IMR-90 (cell line): ENCODE measurements around the gene PDXDC1. TPM values are rescaled to one million over a fixed set of nuclear protein-coding genes. Genes with fewer than 3 reads are reported as not detected.
"Not testable (repeated sequence)": the region's sequence is repeated elsewhere in the genome, so short reads cannot be mapped to it uniquely, and the experiment has no call there.

ENCODE experiments used
- ATAC-seq: fragments of 200-7000 bp; cut with Tn5 transposase; 2 replicates; pipeline ENCODE4 v1.9.1; 2020; ENCODE audit warnings: low read depth, mild to moderate bottlenecking, moderate library complexity
- BruUV-seq: library from RNA; stranded (reverse); fragments of 400-500 nt; replicated peaks from 2 replicates; lab custom pipeline; 2021; lab: Mats Ljungman, UMichigan
- CTCF ChIA-PET: fragments of 300-600 bp; formaldehyde crosslinking; extraction: SDS; loops from one replicate; lab custom pipeline; 2021; ENCODE audit warnings: antibody characterized with exemption; lab: Yijun Ruan, JAX
- POLR2A ChIA-PET: fragments of 300-600 bp; sonication (Branson Sonifier 250); formaldehyde crosslinking; loops from one replicate; lab custom pipeline; 2022; ENCODE audit warnings: antibody characterized with exemption; ENCODE audit not compliant: unreplicated experiment; lab: Charles Lee
- DNase-seq: peaks from one replicate; pipeline ENCODE4 v3.0.0; 2013
- H2AFZ ChIP-seq: replicated peaks from 2 replicates; pipeline ENCODE3; 2013; ENCODE audit warnings: low read length, mild to moderate bottlenecking; ENCODE audit not compliant: poor library complexity
- H2AK5ac ChIP-seq: 2 replicates; pipeline ENCODE4 v1.6.1; 2013; ENCODE audit warnings: low read depth, low read length, inconsistent platforms
- H2AK9ac ChIP-seq: replicated peaks from 2 replicates; pipeline ENCODE3; 2013; ENCODE audit warnings: mild to moderate bottlenecking, low read depth, low read length, moderate library complexity; ENCODE audit not compliant: poor library complexity
- H2BK120ac ChIP-seq: 2 replicates; pipeline ENCODE4 v1.6.1; 2013; ENCODE audit warnings: low read depth, low read length, inconsistent platforms
- H2BK15ac ChIP-seq: 3 replicates; pipeline ENCODE4 v1.6.1; 2013; ENCODE audit warnings: low read depth, low read length, inconsistent platforms
- H2BK20ac ChIP-seq: 2 replicates; pipeline ENCODE4 v1.6.1; 2013; ENCODE audit warnings: low read depth, mild to moderate bottlenecking, inconsistent platforms, low read length, moderate library complexity
- H2BK5ac ChIP-seq: 2 replicates; pipeline ENCODE4 v1.6.1; 2013; ENCODE audit warnings: mild to moderate bottlenecking, low read depth, low read length, inconsistent platforms; ENCODE audit not compliant: poor library complexity, severe bottlenecking
- H3K14ac ChIP-seq: replicated peaks from 2 replicates; pipeline ENCODE4 v1.6.1; 2013; ENCODE audit warnings: low read depth, low read length, inconsistent platforms
- H3K18ac ChIP-seq: 2 replicates; pipeline ENCODE4 v1.6.1; 2013; ENCODE audit warnings: low read depth, low read length, control low read depth
- H3K23ac ChIP-seq: 2 replicates; pipeline ENCODE4 v1.6.1; 2013; ENCODE audit warnings: low read depth, low read length, inconsistent platforms
- H3K27ac ChIP-seq: 2 replicates; pipeline ENCODE4 v1.5.1; 2013; ENCODE audit warnings: mild to moderate bottlenecking, control low read depth, low read length; ENCODE audit not compliant: insufficient read depth
- H3K27me3 ChIP-seq: 2 replicates; pipeline ENCODE4 v1.6.1; 2013; ENCODE audit warnings: low read length; ENCODE audit not compliant: control insufficient read depth, insufficient read depth
- H3K36me3 ChIP-seq: 2 replicates; pipeline ENCODE4 v1.6.1; 2013; ENCODE audit warnings: low read length, mixed read lengths; ENCODE audit not compliant: control insufficient read depth, insufficient read depth
- H3K4ac ChIP-seq: 2 replicates; pipeline ENCODE4 v1.6.1; 2013; ENCODE audit warnings: low read depth, low read length, inconsistent platforms
- H3K4me1 ChIP-seq: 2 replicates; pipeline ENCODE4 v1.6.1; 2013; ENCODE audit warnings: low read length, mixed read lengths; ENCODE audit not compliant: control insufficient read depth, insufficient read depth
- H3K4me2 ChIP-seq: 2 replicates; pipeline ENCODE4 v1.6.1; 2013; ENCODE audit warnings: low read depth, mild to moderate bottlenecking, control low read depth, low read length, moderate library complexity
- H3K4me3 ChIP-seq: 2 replicates; pipeline ENCODE4 v1.5.1; 2013; ENCODE audit warnings: low read depth, mild to moderate bottlenecking, control low read depth, low read length, moderate library complexity; ENCODE audit not compliant: insufficient read depth
- H3K56ac ChIP-seq: 2 replicates; pipeline ENCODE4 v1.6.1; 2013; ENCODE audit warnings: low read length, inconsistent platforms; ENCODE audit not compliant: insufficient read depth; ENCODE audit errors: extremely low read depth
- H3K79me1 ChIP-seq, 2 experiments: 2 replicates each; pipeline ENCODE4 v1.6.1; 2013; ENCODE audit warnings: low read length in 2 of 2, inconsistent platforms in 1 of 2, low read depth in 1 of 2
- H3K9ac ChIP-seq: 2 replicates; pipeline ENCODE4 v1.6.1; 2013; ENCODE audit warnings: low read depth, low read length, control low read depth
- H3K9me1 ChIP-seq: 2 replicates; pipeline ENCODE4 v1.6.1; 2013; ENCODE audit warnings: low read length, inconsistent platforms; ENCODE audit not compliant: insufficient read depth
- H3K9me3 ChIP-seq: 2 replicates; pipeline ENCODE4 v1.6.1; 2013; ENCODE audit warnings: low read length; ENCODE audit not compliant: control insufficient read depth, insufficient read depth
- H4K20me1 ChIP-seq: 2 replicates; pipeline ENCODE4 v1.6.1; 2013; ENCODE audit warnings: low read length, inconsistent platforms; ENCODE audit not compliant: insufficient read depth
- H4K5ac ChIP-seq: 2 replicates; pipeline ENCODE4 v1.6.1; 2013; ENCODE audit warnings: mild to moderate bottlenecking, low read depth, low read length, control low read depth
- H4K8ac ChIP-seq, 2 experiments: 2 replicates each; pipeline ENCODE4 v1.6.1; 2013; ENCODE audit warnings: low read depth in 2 of 2, low read length in 2 of 2, control low read depth in 1 of 2, inconsistent platforms in 1 of 2
- H4K91ac ChIP-seq: 2 replicates; pipeline ENCODE4 v1.6.1; 2013; ENCODE audit warnings: low read depth, low read length, inconsistent platforms; ENCODE audit not compliant: insufficient read depth
- WGBS, 2 experiments: methylation state at CpG; one replicate each; pipeline versions ENCODE4 v1.1.5 to v1.1.7; 2013; ENCODE audit warnings: missing lambda C conversion rate in 2 of 2; ENCODE audit not compliant: insufficient read length in 1 of 2; ENCODE audit errors: extremely low coverage in 2 of 2; 5-methylcytosine and 5-hydroxymethylcytosine counted together
- dilution Hi-C: fragments of 300-500 bp; cut with HindIII; formaldehyde crosslinking; loops from one replicate; pipeline ENCODE4 v1.14.3; 2018; ENCODE audit warnings: low sequenced_read_pairs; ENCODE audit not compliant: unreplicated experiment
- in situ Hi-C: fragments of 300-500 bp; cut with MboI; formaldehyde crosslinking; loops from 3 replicates; pipeline ENCODE4 v1.14.3; 2019; ENCODE audit warnings: low sequenced_read_pairs, inconsistent platforms, mixed read lengths
- intact Hi-C: fragments of 100-400 bp; cut with micrococcal nuclease; formaldehyde crosslinking; loops from 2 replicates; pipeline ENCODE4 v1.10.0; 2022
- polyA plus RNA-seq, 3 experiments: library from polyadenylated mRNA; depleted of rRNA; stranded (reverse); fragments of >200 nt; gene quantifications; 2 replicates each; pipeline ENCODE4 v1.2.3, GENCODE V29; 2012; ENCODE audit warnings: low replicate concordance in 1 of 3
- total RNA-seq: library from RNA; depleted of rRNA; stranded (reverse); fragments of >200 nt; gene quantifications from 2 replicates; pipeline ENCODE4 v1.2.3, GENCODE V29; 2012

PDXDC1 gene
- total and polyA plus RNA-seq, 2 of the 4 experiments (the other 2 are of a cell fraction), result 68.7 to 117 TPM

- H2BK5ac ChIP-seq, BruUV-seq, ATAC-seq, H3K9me1 ChIP-seq, H2AK9ac ChIP-seq, H3K4me2 ChIP-seq, intact Hi-C loops, DNase-seq, H3K4me1 ChIP-seq, H3K9ac ChIP-seq, in situ Hi-C loops, dilution Hi-C loops, H4K91ac ChIP-seq, H2AK5ac ChIP-seq, H3K79me1 ChIP-seq, H3K23ac ChIP-seq, H3K27ac ChIP-seq, H3K4ac ChIP-seq, H3K56ac ChIP-seq, H3K4me3 ChIP-seq, H4K20me1 ChIP-seq, H2BK20ac ChIP-seq, H2AFZ ChIP-seq, H2BK120ac ChIP-seq, H3K9me3 ChIP-seq, H3K36me3 ChIP-seq, CTCF ChIA-PET, H2BK15ac ChIP-seq, H3K18ac ChIP-seq, H4K5ac ChIP-seq, H3K14ac ChIP-seq, H3K27me3 ChIP-seq, H4K8ac ChIP-seq, POLR2A ChIA-PET: not testable (repeated sequence)
- no CpG with 5 or more reads among the region's 3 CpGs for WGBS, 2 experiments
Measured at GRCh38 chr16:15168303-15168702, 193.5 kb downstream of the PDXDC1 start.

GRCh38 chr16:15168953-15169652 is 194.3 kb downstream of the PDXDC1 start:
- H4K91ac ChIP-seq, H2AK9ac ChIP-seq, H3K56ac ChIP-seq, H2AK5ac ChIP-seq, H3K23ac ChIP-seq, H4K8ac ChIP-seq, in situ Hi-C loops, H3K27me3 ChIP-seq, H2BK5ac ChIP-seq, H3K4me2 ChIP-seq, dilution Hi-C loops, intact Hi-C loops, H3K36me3 ChIP-seq, H3K18ac ChIP-seq, H3K4ac ChIP-seq, H3K14ac ChIP-seq, H4K20me1 ChIP-seq, H3K79me1 ChIP-seq, H3K9me3 ChIP-seq, H2BK20ac ChIP-seq, H3K9me1 ChIP-seq, H4K5ac ChIP-seq, BruUV-seq, H2BK120ac ChIP-seq, ATAC-seq, H3K4me1 ChIP-seq, H3K4me3 ChIP-seq, H2AFZ ChIP-seq, CTCF ChIA-PET, H3K9ac ChIP-seq, POLR2A ChIA-PET, H2BK15ac ChIP-seq, H3K27ac ChIP-seq: not testable (repeated sequence)
- DNase-seq, result peak; percentile 12
- WGBS, 2 experiments, result no CpG with 5 or more reads among the region's 5 CpGs
